ENCODE results near the gene TMEM259.
"Not testable (repeated sequence)": the region's sequence is repeated elsewhere in the genome, so short reads cannot be mapped to it uniquely, and the experiment has no call there.

TMEM259 gene

GRCh38 chr19:1038978-1039645, 18.2 kb upstream of the TMEM259 start:
- DNase-seq: no peak

DNA sequence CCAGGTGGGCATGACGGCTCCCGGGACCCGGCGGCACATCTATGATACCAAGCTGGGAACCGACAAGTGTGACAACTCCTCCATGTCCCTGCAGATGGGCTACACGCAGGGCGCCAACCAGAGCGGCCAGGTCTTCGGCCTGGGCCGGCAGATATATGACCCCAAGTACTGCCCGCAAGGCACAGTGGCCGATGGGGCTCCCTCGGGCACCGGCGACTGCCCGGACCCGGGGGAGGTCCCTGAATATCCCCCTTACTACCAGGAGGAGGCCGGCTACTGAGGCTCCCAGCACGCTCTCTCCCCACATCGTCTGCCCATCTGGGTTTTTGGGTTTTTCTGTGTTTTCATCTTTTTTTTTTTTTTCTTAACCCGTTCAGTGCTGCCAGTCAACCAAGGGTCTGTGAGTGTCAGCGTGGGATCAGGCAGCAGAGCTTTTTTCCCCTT, 16.7 kb upstream of the TMEM259 start:
- DNase-seq: no peak

- DNase-seq: no peak
Measured at GRCh38 chr19:1035998-1036621, 15.2 kb upstream of the TMEM259 start.

GRCh38 chr19:1032264-1032867, 11.4 kb upstream of the TMEM259 start:
- DNase-seq: no peak

GRCh38 chr19:1028062-1028926, 7.4 kb upstream of the TMEM259 start:
- DNase-seq: peak; percentile 87

- DNase-seq: peak; percentile 72
Measured at GRCh38 chr19:1027650-1028061, 6.7 kb upstream of the TMEM259 start.

DNA sequence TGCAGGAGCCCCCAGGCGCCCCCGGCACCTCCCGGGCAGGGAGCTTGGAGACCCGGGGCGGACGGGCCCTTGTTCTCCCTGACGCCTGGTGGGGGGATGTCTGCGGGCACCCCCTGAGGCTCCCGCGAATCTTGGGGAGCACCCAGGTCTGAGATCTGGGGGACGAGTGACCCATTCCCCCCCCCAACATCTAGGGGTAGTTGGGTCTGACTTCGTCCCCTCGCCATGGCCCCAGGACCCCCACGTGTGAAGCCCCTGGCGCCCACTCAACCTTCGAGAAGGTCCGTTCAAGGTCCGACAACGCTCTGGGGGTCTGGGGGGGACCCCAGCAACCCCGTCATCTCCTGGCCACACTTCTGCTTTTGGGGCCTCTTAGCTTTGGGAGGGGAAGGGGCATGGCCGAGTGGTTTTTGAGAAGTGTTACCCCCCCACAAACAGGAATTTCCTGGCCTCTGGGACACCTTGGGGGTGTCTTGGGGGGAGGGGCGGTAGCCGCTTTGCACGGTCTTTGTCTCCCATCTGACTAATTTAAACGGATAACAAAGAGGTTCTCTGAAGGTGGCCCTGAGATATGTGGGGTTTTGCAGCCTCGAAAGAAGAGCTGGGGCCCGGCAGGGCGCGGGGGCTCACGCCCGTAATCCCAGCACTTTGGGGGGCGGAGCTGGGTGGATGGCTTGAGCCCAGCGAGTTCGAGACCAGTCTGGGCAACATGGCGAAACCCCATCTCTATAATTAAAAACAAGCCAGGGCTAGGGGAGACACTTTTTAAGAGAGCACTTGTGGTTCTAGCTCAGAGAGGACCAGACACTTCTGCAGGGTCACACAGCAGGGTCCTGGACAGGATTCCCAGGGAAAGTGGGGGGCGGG, 6.1 kb upstream of the TMEM259 start:
- DNase-seq: peak; percentile 74

GRCh38 chr19:1025960-1026782, 5.2 kb upstream of the TMEM259 start, which contains the start of gene CNN2:
TSS of gene CNN2 (plus strand) at chr19:1026608. CDS start at chr19:1026662, 54 bp downstream.
- DNase-seq: peak; percentile 91

- DNase-seq: not testable (repeated sequence)
Measured at GRCh38 chr19:1025080-1025479, 4.2 kb upstream of the TMEM259 start.

- not testable (repeated sequence) for DNase-seq
Measured at GRCh38 chr19:1023883-1024188, 2.9 kb upstream of the TMEM259 start.

DNA sequence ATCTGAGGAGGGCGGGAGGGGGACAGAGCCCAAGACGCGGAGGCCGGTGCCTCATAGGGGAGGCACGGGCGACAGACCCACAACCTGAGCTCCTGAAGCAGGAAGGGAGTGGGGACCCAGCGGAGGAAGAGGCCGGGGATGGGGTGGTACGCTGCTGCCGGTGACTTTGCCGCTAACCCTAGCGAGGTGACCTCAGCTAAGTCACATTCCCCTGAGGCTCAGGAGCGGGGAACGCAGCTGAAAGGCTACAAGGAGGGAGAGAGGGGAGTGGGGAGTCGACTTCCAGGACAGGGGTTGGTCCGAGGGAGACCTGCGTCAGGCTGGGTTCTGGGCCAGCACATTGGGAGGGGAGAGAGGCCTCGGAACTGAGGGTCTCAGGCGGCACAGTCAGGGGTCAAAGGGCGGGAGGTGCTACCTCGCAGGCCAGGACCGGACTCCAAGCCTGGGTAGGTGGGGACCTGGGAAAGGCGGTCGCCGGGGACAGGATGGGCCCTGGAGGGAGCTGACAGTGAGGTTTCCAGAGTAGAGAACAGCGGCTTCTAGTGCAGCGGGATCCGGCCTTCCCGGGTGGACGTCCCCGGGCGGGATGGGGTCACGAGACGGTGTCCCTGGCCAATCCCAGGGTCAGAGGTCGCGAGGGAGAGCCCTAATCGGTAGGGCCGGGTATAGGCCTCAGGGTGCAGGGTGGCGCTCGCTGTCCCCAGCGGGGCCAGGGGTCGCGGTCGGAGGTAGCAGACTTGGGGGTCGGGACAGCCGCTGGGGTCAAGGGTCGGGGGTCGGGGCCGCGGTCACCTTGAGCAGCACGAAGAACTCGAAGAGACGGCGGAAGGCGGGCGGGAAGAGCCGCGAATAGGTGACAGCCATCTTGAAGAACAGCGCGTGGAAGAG, 699 bp downstream of the TMEM259 start:
- no peak for DNase-seq

DNA sequence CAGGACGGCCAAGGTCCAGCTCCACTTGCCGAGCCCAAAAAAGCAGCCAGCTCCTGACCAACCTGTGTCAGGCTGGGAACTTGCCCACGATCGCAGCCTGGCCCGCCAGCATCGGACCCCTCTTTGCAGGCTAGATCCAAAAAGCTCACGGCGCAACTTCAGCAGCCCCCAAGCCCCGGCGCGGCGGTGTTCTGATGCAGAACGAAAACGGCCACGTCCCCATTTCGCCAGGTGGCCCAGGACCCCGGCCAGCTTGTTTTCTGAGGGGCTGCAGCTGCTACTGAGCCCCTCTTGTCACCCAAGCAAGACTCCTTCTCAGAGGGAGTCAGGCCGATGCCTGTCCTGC, 1.3 kb downstream of the TMEM259 start:
- no peak for DNase-seq

GRCh38 chr19:1018932-1019615, 1.8 kb downstream of the TMEM259 start:
- no peak for DNase-seq

- DNase-seq: no peak
Measured at GRCh38 chr19:1018393-1018792, 2.5 kb downstream of the TMEM259 start.

DNA sequence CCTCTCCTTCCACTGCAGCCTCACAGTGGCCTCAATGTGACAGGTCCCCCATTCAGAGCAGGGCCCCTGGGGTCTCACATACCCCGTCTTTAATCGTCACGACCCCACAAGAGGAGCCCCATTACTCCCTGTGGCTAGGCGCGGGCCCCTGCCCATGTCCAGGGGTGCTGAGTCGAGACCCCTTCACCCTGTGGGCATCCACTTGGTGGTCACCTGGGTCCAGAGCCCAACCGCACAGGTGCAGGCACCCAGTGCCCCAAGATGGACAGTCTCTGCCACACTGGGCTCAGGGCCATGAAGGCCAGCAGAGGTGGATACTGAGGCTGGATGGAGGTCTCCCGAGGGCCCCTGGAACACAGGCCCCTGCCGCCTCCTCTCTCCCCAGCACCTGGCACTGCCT, 3.0 kb downstream of the TMEM259 start:
- DNase-seq: no peak

DNA sequence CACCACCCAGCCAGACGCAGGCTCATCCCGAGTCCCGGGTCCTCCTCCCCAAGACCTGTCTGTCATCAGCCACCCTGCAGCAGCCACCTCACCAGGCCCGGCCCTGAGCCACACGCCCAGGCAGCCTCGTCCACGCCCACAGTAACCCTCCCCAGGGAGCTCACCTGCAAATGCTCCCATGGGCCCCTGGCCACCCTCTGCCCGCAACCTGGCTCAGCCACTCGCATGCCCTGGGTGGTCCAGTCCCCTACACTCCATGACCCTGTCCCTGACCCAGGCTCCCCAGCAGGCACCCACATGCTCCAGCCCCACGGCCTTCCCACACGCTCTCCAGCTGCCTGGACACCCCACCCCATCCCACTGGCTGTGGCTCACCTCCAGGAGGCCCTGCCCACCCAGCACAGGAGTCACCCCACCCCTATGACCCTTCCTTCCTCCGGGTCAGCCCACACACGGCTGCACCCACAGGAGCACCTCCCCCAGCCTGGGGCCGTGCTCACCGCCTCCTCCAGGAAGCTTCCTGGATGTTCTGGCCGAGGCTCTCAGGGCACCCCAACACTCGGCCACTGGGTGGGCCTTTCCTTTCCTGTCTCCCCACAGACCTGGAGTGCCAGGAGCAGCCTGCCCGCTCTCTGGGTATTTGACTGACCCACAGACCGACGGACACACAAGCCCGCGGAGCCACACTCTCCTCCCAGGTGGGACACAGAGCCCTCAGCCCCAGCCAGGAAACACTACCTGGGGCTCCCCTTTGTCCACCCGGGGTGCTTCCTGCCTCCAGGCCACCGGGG, 3.6 kb downstream of the TMEM259 start:
- no peak for DNase-seq

DNA sequence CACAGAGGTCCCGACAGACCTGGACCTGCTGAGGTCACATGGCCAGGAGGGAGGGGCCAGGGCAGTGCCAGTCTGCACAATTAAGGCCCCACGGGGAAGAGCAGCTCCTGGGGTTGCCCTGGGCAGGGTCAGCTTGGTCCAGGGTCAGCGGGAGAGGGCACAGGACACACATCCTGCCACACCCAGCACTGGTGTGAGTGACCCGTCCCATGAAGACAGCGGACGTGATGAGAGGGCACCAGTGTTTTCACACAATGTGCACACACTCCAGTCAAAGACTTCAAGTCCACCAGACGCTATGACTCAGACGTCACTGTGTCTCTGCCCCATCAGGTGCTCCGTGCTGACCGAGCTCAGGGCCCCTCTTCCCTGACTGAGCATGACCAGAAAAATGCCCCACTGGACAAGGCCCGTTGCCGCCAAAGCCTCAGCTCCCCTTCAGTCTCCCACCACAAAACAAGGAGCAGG, 4.2 kb downstream of the TMEM259 start:
- DNase-seq: no peak

DNA sequence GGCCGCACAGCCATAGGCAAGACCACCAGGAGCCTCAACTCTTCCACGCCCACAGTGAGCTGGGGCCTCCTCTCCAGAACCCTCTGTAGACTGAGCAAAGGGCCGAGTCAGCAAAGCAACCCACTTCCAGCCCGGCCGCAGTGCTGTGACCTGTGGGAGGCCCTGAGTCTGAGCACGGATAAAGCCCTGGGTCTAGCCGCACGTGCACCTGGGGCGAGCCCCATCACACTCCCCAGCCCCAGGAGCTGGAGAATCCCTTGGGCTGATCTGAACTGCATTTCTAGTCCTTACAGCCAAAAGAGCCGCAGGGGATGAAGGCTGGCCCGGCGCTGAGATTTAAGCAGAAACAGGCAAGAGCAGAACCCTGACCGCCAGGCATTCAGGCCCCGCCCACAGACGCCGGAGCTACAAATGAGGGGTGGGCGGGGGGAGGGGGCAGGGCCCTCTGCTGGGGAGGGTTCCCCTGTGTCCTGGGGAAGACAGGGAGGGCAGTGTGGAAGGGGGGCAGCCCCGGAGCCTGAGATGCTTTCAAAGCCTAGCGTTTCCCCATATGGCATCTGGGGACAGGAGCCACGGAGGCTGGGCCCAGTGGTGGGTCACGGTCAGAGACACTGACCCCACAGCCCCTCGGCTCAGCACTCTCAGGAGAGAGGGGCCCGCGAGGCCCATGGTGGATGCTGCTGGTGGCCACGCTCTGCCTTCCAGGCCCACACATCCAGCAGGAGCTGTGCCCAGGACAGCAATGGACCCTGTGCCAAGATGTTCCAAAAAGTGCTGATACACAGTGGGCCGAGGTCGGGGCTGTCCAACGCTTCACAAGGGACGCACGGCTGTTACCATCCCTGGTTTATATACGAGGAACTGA, 4.9 kb downstream of the TMEM259 start:
- DNase-seq: no peak
